8988T (cell line): ENCODE data around the gene CACNG4.

Experiments
- DNase-seq: peaks from one replicate; pipeline ENCODE4 v3.0.0; 2011

Gene CACNG4

DNA sequence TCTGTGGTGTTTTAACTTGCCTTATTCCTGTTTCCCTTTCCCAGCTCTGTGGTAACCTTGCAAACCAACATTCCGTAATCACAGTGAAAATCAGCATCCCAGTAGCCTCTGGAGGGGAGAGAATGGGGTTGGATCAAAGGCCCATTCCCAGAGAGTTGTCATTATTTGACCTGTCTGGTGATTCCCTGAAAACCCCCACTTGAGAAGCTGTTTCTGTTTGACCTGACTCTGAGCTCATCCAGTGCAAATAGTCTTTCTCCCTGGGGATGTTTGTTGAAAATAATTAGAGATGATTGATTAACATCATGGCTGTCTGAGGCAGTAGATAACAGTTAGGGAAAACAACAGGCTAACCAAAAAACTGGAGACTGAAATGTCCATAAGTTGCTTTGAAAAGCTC is 82.9 kb downstream of the CACNG4 start:
- no peak for DNase-seq

GRCh38 chr17:67049025-67049739 is 84.7 kb downstream of the CACNG4 start:
- no peak for DNase-seq

GRCh38 chr17:67050066-67050465 is 85.6 kb downstream of the CACNG4 start:
- no peak for DNase-seq

- no peak for DNase-seq
Measured at GRCh38 chr17:67050471-67051154, 86.1 kb downstream of the CACNG4 start.

DNA sequence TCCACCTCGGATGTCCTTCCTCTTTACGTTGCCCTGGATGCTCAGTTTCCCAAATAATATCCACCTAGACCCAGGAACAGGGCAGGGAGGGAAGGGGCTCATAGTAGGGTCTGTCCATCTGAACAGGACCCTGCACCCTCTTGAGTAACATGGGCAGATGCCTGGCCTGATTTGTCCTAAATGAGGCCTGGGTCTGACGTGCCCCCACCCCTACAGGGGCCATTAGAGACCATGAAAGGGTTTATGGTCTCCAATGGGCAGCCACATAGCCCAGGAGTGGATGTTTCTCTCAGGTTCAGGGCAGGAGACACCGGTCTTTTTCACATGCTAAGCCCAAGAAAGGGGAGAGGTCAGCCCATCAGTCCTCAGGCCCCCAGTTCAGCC is 86.6 kb downstream of the CACNG4 start:
- no peak for DNase-seq

GRCh38 chr17:67051837-67052236 is 87.3 kb downstream of the CACNG4 start:
- no peak for DNase-seq

DNA sequence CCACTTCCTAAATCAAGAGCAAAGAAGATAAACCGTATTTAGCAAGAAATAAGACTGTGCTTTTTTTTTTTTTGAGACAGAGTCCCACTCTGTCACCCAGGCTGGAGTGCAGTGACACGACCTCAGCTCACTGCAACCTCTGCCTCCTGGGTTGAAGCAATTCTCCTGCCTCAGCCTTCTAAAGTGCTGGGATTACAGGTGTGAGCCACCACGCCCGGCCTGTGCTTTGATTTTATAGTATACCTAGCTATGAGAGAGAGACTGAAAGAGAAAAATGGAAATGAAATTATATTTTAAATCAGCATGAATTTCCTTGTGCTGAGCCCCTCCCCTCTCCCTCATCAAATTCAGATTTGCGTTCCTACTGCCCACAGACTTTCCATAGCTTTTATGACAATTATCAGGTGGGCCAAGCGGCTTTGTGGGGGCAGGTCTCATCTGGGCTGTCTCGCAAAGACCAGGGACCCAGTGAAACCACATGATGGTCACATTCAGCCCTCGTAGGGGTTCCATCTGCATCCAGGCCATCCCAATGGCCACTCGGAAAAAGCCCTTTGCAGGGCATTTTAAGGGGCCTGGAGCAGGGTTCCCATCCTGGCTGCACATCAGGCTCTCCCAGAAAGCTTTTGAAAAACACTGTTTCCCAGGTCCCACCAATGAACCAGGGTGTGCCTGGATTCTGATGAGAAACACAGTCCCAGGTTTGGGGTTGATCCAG is 88.4 kb downstream of the CACNG4 start:
- DNase-seq, result no peak

- no peak for DNase-seq
Measured at GRCh38 chr17:67053438-67054000, 89.0 kb downstream of the CACNG4 start.

- DNase-seq, result no peak
Measured at GRCh38 chr17:67054011-67054591, 89.6 kb downstream of the CACNG4 start.

GRCh38 chr17:67054608-67055007 is 90.1 kb downstream of the CACNG4 start:
- DNase-seq, result no peak

GRCh38 chr17:67055041-67055443 is 90.5 kb downstream of the CACNG4 start:
- no peak for DNase-seq

GRCh38 chr17:67055811-67056745 is 91.6 kb downstream of the CACNG4 start:
- DNase-seq, result no peak

DNA sequence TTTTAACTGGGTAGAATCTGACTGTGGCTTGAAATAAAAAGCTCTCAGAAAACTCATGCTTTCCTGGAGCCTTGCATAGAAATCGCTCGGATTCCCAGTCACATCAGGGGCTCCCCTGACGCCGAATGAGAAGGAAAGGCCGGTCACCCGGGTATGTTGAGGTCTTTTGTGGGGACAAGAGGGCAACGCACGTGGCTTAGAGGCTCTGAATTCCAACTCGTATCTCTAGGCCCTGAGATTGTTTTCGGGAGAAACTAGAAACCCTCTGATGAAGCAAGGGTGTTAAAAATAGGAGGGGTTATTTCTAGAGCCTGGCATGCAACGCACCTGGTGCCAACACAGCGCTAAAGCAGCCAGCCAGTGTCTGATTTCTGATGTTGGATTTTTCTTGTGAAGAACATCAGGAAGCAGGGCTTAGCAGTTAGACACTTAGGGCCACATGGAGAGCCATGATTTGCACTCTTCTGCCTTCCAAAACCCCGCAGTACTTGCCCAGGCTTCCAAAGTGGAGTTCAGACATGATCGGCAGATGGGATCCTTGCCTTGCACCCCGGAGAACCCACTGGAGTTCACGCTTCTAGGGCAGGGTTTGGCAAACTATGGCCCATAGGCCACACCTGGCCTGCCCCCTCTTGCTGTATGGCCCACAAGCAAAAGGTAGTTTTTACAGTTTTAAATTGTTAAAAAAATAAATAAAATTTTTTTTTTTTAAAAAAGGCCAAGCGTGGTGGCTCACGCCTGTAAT is 92.4 kb downstream of the CACNG4 start:
- no peak for DNase-seq

GRCh38 chr17:67058036-67058435 is 93.5 kb downstream of the CACNG4 start:
- no peak for DNase-seq

DNA sequence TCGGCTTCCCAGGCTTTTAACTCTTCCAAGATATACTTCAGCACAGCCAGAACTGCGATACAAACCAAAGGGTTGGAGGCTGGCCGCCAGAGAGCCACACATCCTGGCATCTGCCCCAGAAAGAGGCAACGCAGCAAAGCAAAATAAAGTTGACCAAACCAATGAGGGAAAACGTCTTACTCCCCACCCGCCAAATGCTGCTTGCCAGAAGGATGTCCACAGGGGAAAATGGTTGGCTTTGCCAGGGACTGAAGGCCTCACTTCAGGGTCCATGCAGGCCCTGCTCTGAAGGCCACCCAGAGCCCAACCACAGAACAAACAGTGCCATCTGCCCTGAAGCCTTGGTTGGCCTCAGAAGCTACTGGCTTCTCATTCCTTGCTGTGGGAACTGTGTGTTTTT is 94.9 kb downstream of the CACNG4 start:
- no peak for DNase-seq

GRCh38 chr17:67063141-67063540 is 98.6 kb downstream of the CACNG4 start:
- no peak for DNase-seq

DNA sequence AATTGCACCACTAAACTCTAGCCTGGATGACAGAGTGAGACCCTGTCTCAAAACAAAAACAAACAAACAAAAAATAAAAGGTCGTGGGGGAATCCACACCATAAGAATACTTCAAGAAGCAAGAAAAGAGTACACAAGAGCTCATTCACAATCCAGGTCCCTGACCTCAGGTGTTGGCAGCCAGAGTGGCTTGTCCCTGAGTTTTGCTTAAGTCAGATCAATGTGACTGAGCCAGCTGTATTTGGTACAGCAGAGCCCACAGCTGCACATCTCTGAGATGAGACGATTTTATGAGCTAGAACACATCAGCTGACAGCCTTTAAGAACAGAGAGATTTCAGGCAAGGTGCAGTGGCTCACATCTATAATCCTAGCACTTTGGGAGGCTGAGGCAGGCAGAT is 102.2 kb downstream of the CACNG4 start:
- no peak for DNase-seq

- no peak for DNase-seq
Measured at GRCh38 chr17:67067571-67068482, 103.3 kb downstream of the CACNG4 start.

GRCh38 chr17:67068999-67069398 is 104.5 kb downstream of the CACNG4 start:
- DNase-seq, result no peak

GRCh38 chr17:67069603-67070136 is 105.2 kb downstream of the CACNG4 start:
- DNase-seq, result no peak
